OCI-LY3 (cell line): ENCODE results near the gene HHATL.

Source experiments
- EZH2phosphoT487 ChIP-seq: fragments of 200-600 bp; shearing (Covaris generic); IDR thresholded peaks from 2 replicates; pipeline ENCODE4 v1.6.1; 2018; ENCODE audit warnings: antibody characterized with exemption, mixed run types, low read depth
- TF ChIP-seq, protein P1 (sequence below): fragments of 200-600, 300-600 bp; sonication (generic); IDR thresholded peaks from 2 replicates; pipeline ENCODE4 v1.5.1; 2014; ENCODE audit warnings: antibody characterized with exemption, low read length, low read depth

DNA sequence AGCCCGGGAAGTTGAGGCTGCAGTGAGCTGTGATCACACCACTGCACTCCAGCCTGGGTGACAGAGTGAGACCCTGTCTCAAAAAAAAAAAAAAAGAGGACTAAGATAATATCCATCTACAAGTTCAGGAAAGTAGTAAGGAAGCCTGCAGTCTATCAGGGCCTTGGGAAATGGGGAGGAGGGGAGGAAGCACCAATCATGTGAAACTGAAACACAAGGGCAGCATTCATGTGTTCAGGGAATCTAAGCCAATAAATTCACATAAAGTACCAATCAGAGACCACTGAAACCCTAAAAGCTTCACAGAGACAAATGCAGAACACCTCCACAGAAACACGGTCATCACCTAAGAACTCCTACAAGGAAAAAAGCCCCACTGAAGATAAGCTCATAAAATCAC, 22.9 kb upstream of the HHATL start:
- TF ChIP-seq, protein P1, sequence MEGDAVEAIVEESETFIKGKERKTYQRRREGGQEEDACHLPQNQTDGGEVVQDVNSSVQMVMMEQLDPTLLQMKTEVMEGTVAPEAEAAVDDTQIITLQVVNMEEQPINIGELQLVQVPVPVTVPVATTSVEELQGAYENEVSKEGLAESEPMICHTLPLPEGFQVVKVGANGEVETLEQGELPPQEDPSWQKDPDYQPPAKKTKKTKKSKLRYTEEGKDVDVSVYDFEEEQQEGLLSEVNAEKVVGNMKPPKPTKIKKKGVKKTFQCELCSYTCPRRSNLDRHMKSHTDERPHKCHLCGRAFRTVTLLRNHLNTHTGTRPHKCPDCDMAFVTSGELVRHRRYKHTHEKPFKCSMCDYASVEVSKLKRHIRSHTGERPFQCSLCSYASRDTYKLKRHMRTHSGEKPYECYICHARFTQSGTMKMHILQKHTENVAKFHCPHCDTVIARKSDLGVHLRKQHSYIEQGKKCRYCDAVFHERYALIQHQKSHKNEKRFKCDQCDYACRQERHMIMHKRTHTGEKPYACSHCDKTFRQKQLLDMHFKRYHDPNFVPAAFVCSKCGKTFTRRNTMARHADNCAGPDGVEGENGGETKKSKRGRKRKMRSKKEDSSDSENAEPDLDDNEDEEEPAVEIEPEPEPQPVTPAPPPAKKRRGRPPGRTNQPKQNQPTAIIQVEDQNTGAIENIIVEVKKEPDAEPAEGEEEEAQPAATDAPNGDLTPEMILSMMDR: no peak
- TF ChIP-seq EZH2phosphoT487: no peak
